Loucy (cell line): ENCODE measurements around the gene HSPG2.

Experiments used
- H2AFZ ChIP-seq: fragments of 200-600 bp; sonication (generic); 2 replicates; pipeline ENCODE4 v1.6.0; 2016; ENCODE audit warnings: antibody characterized with exemption, mild to moderate bottlenecking, low read length, moderate library complexity
- H3F3A ChIP-seq: fragments of 200-600 bp; 2 replicates; pipeline ENCODE4 v1.6.0; 2016; ENCODE audit warnings: antibody characterized with exemption, low read depth, mild to moderate bottlenecking
- H3K27me3 ChIP-seq: fragments of 200-600 bp; sonication (generic); 2 replicates; pipeline ENCODE4 v1.6.1; 2014; ENCODE audit warnings: low read length, mild to moderate bottlenecking; ENCODE audit not compliant: insufficient read depth, poor library complexity, severe bottlenecking
- H3K36me3 ChIP-seq: fragments of 200-600 bp; sonication (generic); 2 replicates; pipeline ENCODE4 v1.6.1; 2016; ENCODE audit warnings: low read length; ENCODE audit not compliant: insufficient read depth
- H3K4me1 ChIP-seq: fragments of 200-600 bp; sonication (generic); 2 replicates; pipeline ENCODE4 v1.5.1; 2014; ENCODE audit warnings: low read length, mild to moderate bottlenecking; ENCODE audit not compliant: insufficient read depth, poor library complexity, severe bottlenecking
- H3K4me2 ChIP-seq: fragments of 200-600 bp; sonication (generic); 2 replicates; pipeline ENCODE4 v1.6.0; 2014; ENCODE audit warnings: antibody characterized with exemption, low read length, low read depth, mild to moderate bottlenecking; ENCODE audit not compliant: poor library complexity, severe bottlenecking
- H3K4me3 ChIP-seq: fragments of 200-600 bp; sonication (generic); 2 replicates; pipeline ENCODE4 v1.5.1; 2014; ENCODE audit warnings: low read length, mild to moderate bottlenecking, mixed read lengths; ENCODE audit not compliant: poor library complexity, severe bottlenecking
- H3K79me2 ChIP-seq: fragments of 200-600 bp; sonication (generic); 2 replicates; pipeline ENCODE4 v1.6.1; 2014; ENCODE audit warnings: low read length; ENCODE audit not compliant: insufficient read depth
- H3K9ac ChIP-seq: fragments of 200-600 bp; sonication (generic); 2 replicates; pipeline ENCODE4 v1.6.0; 2014; ENCODE audit warnings: mild to moderate bottlenecking, low read depth, low read length, moderate library complexity; ENCODE audit not compliant: poor library complexity, severe bottlenecking
- H3K9me2 ChIP-seq: fragments of 200-600 bp; sonication (generic); replicated peaks from 2 replicates; pipeline ENCODE4 v1.6.1; 2016; ENCODE audit warnings: low read depth, low read length, mixed read lengths
- H3K9me3 ChIP-seq: fragments of 200-600 bp; sonication (generic); 2 replicates; pipeline ENCODE4 v1.6.1; 2014; ENCODE audit warnings: mild to moderate bottlenecking, antibody characterized with exemption, low read length, low read depth; ENCODE audit not compliant: insufficient read depth
- H4K20me1 ChIP-seq: fragments of 200-600 bp; sonication (generic); 2 replicates; pipeline ENCODE4 v1.6.0; 2014; ENCODE audit warnings: antibody characterized with exemption, low read length, mild to moderate bottlenecking; ENCODE audit not compliant: insufficient read depth, poor library complexity, severe bottlenecking
- CTCF ChIP-seq: fragments of 200-600 bp; sonication (generic); conservative IDR thresholded peaks from 2 replicates; pipeline ENCODE4 v1.5.1; 2014; ENCODE audit warnings: mild to moderate bottlenecking, antibody characterized with exemption, low read length
- EZH2phosphoT487 ChIP-seq: fragments of 200-600 bp; IDR thresholded peaks from 2 replicates; pipeline ENCODE4 v1.6.1; 2018; ENCODE audit warnings: antibody characterized with exemption, mild to moderate bottlenecking, moderate library complexity, borderline replicate concordance

Gene HSPG2

GRCh38 chr1:21901473-21901847 lies 35.6 kb downstream of the HSPG2 start:
- no peak overlapping the region for H2AFZ ChIP-seq
- H3K9me2 ChIP-seq: no peaks in the 10 kb centered on the region
- peaks cover 5% of the 10 kb centered on the region for H3K4me1 ChIP-seq
- H3K79me2 ChIP-seq: no peaks in the 10 kb centered on the region
- H3K4me2 ChIP-seq: no peak overlapping the region
- no peaks in the 10 kb centered on the region for H3K9me3 ChIP-seq
- no peaks in the 10 kb centered on the region for H3K27me3 ChIP-seq
- no peak overlapping the region for H3K9ac ChIP-seq
- H4K20me1 ChIP-seq: no peaks in the 10 kb centered on the region
- no peak overlapping the region for H3K4me3 ChIP-seq
- H3F3A ChIP-seq: no peaks in the 10 kb centered on the region
- H3K36me3 ChIP-seq: no peaks in the 10 kb centered on the region
- no peak for TF ChIP-seq CTCF
- no peak for TF ChIP-seq EZH2phosphoT487

DNA sequence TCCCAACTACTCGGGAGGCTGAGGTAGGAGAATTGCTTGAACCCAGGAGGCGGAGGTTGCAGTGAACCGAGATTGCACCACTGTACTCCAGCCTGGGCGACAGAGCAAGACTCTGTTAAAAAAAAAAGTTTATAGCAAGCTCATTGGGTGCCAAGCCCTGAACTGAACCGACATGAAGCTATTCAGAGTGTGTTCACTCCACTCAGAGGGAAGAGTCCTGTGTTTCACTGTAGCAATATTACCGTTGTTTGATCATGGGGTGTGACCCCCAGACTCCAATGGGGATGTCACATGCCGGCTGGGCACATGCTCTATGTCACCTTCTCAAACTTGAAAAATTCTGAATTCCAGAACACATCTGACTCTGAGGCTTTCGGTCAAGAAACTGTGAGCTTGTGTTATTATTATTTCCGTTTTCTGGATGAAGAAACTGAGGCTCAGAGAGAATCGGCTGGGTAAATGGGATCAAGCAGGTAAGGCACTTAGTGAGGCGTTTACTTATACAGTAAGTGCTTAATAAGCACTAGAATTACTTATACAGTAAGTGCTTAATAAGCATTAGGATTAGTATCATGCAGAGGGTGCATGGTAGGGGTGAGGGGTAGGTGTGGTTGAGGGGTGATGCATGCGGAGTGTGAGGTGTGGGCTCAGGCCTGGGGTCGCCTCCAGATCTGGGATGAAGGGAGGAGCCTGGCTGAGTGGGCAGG lies 36.2 kb downstream of the HSPG2 start:
- Histone ChIP-seq H3F3A (no peaks in the 10 kb centered on the region), H3K79me2 (no peaks in the 10 kb centered on the region), H3K4me1 (peaks cover 5% of the 10 kb centered on the region), H3K27me3 (no peaks in the 10 kb centered on the region), H3K4me3 (no peak overlapping the region), H3K9me3 (no peaks in the 10 kb centered on the region), H3K36me3 (no peaks in the 10 kb centered on the region), H2AFZ (no peak overlapping the region), H3K9me2 (no peaks in the 10 kb centered on the region), H4K20me1 (no peaks in the 10 kb centered on the region), H3K9ac (no peak overlapping the region), H3K4me2 (no peak overlapping the region)
- TF ChIP-seq CTCF (no peak), EZH2phosphoT487 (no peak)

- Histone ChIP-seq H4K20me1 (no peaks in the 10 kb centered on the region), H2AFZ (no peak overlapping the region), H3K4me2 (no peak overlapping the region), H3K27me3 (no peaks in the 10 kb centered on the region), H3K4me3 (no peak overlapping the region), H3K79me2 (no peaks in the 10 kb centered on the region), H3K9me2 (no peaks in the 10 kb centered on the region), H3K36me3 (no peaks in the 10 kb centered on the region), H3F3A (no peaks in the 10 kb centered on the region), H3K4me1 (peaks cover 1% of the 10 kb centered on the region), H3K9ac (no peak overlapping the region), H3K9me3 (no peaks in the 10 kb centered on the region)
- TF ChIP-seq CTCF (no peak), EZH2phosphoT487 (no peak)
These were observed 37.1 kb downstream of the HSPG2 start for GRCh38 chr1:21899987-21900386.
